Suppressor macrophage (primary cell): Measurements from ENCODE around the gene SLC5A5.

Experiments
- DNase-seq, 4 experiments: peaks; one replicate each; pipeline ENCODE4 v3.0.0-alpha.2; 2020 to 2022
- total RNA-seq, 17 experiments: gene quantifications; one replicate each; lab custom pipeline; 2026; ENCODE audit warnings: mixed read lengths in 6 of 17, inconsistent platforms in 3 of 17; lab: John Stamatoyannopoulos, UW

SLC5A5 gene
- 0 to 1.5 (median 0) reads per million in 17 experiments for total RNA-seq

DNA sequence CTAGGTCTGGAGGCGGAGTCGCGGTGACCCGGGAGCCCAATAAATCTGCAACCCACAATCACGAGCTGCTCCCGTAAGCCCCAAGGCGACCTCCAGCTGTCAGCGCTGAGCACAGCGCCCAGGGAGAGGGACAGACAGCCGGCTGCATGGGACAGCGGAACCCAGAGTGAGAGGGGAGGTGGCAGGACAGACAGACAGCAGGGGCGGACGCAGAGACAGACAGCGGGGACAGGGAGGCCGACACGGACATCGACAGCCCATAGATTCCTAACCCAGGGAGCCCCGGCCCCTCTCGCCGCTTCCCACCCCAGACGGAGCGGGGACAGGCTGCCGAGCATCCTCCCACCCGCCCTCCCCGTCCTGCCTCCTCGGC is at the start of gene SLC5A5:
Gene SLC5A5 (plus strand): TSS at position 68 of the 373 bp plus-strand sequence. CDS start 375 bp downstream, outside the sequence.
- DNase-seq: peak in 2 of 4 experiments; percentile 19 to 29

DNA sequence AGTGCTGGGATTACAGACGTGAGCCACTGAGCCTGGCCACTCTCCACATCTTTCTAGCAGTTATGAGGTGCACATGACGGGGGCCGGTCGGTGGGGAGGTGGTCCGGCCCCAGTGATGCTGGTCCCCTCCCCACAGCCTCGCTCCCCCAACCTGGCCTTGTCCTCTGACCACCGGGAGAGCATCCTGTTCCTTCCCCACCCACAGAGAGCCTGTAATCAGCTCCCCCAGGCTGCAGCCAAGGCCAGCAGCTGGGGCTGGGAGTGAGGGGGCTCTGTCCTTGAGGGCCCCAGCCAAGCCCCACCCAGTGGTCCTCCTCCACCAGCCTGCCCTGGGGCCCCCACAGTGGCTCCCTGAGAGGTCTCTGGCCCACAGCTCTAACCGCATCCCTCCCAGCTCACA is 47.4 kb upstream of the SLC5A5 start:
- DNase-seq: no peak

DNA sequence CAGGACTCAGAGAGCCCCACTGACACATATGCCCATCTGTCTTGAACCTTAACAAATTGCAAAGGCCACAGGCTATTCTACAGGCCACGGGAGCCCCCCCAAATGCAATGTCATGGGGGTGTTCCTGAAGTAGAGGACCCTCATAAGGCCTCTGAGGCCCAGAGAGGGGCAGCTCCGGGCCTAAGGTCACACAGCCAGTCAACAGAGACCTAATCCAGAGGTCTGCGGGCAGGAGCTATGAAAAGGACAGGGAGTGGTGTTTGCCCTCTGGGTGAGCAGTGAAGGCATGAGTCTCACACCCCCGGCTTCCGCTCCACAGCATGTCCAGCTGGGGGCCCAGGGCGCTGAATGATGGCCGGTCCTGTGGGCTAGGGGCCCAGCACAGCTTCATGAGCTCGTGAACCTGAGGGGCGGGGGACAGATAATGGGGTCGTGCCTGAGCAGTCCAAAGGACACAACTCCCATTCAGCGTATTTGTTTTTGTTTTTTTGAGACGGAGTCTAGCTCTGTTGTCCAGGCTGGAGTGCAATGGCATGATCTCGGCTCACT is 45.2 kb upstream of the SLC5A5 start:
- DNase-seq: no peak

DNA sequence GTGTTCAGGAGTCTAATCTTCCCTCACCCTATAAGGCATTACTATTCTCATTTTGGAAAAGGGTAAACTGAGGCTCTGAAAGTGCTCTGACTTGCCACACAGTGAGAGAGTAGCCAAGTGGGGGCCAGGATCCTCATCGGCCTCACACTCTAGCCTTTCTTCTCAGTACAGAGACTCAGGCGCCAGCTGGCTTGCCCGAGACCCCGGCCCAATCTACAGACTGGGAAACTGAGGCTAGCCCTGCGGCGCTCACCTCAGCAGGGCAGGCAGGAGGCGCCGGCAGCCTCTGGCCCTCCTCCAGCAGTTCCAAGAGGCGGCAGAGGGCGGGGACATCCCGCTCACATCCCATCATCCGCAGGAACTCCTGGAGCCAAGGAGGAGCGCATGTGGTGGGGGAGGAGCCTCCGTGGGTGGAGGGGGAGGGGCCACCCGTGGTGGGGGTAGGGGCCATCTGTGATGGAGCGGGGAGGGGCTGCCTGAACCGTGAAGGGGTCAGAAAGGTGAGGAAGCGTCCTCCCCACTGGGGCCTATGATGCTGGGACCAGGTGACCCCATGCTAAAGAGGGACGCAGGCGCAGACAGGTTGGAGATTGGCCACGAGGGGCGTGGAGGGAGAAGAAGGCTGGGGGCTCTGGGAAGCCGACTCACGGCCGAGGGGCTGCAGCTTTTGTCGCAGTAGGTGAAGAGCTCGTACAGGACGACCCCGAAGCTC is 41.7 kb upstream of the SLC5A5 start:
- DNase-seq: no peak

DNA sequence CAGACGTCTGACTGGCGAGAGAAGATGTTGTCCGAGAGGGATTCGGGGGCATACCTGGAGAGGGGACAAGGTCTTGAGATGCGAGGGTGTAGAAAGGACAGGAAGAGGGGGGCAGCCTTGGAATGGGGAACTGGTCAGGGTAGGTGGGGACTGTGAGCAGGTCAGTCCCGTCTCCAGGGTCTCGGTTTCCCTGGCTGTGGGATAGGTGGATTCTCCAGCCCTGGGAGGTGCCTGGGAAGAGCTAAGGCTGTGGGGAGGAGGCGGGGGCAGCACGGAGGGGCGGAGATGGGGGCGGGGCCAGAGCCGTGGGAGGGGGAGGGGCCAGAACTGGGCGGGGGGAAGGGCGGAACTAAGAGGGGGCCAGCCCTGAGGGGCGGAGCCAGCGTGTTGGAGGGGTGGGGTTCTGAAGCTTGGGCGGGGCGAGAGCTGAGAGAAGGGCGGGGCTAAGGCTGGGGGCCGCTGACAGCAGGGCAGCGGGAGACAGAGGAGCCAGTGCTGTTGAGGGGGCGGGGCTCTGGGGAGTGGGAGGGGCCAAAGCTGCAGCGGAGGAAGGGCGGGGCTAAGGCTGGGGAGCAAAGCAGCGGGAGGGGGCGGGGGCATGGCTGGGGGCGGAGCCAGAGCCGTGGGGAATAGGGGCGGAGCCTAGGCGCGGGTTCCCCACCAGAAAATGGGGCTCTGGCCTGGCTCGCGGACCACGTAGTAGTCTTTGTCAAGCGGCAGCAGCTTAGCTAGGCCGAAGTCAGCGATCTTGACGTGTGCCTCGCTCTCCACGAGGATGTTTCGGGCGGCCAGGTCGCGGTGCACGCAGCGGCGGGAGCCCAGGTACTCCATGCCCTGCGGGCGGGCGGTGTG is 41.0 kb upstream of the SLC5A5 start:
- no peak for DNase-seq

- DNase-seq: no peak
Observed at GRCh38 chr19:17831419-17831888, 40.3 kb upstream of the SLC5A5 start.

GRCh38 chr19:17832443-17833208 is 39.1 kb upstream of the SLC5A5 start:
- DNase-seq: no peak

DNA sequence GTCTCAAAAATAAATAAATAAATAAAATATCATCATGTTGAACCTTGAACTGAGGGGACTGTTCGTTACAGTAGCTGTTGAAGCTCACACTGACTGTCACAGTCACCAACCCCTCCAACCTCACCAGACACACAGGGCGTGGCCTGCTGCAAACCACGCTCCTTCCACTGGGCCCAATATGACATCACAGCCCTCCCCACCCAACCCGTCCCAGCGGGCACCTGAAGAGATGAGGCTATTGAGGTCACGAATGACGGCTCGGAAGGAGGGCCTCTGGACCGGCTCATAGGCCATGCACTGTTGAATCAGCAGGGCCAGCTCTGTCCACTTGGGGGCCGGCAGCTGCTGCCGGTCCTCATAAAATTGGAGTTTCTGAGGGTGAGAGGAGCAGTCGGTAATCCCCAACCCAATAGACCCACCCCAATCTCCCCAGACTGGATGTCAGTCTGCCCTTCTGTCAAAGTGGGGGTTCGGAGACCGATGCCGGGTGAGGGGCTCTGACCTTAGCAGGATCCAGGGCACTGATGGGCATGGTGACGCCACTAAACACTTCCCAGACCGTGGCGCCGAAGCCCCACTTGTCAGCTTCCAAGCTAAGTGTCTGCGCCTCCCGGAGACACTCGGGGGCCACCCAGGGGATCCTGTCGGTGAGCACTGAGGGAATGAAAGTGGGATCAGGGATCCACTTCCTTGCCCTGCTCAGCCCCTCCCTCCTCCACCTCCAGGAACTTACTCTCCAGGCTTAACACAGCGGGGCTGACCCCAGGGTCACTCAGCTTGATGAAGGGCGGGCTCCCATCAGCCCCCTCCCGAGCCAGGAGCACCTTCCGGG is 37.2 kb upstream of the SLC5A5 start:
- no peak for DNase-seq

DNA sequence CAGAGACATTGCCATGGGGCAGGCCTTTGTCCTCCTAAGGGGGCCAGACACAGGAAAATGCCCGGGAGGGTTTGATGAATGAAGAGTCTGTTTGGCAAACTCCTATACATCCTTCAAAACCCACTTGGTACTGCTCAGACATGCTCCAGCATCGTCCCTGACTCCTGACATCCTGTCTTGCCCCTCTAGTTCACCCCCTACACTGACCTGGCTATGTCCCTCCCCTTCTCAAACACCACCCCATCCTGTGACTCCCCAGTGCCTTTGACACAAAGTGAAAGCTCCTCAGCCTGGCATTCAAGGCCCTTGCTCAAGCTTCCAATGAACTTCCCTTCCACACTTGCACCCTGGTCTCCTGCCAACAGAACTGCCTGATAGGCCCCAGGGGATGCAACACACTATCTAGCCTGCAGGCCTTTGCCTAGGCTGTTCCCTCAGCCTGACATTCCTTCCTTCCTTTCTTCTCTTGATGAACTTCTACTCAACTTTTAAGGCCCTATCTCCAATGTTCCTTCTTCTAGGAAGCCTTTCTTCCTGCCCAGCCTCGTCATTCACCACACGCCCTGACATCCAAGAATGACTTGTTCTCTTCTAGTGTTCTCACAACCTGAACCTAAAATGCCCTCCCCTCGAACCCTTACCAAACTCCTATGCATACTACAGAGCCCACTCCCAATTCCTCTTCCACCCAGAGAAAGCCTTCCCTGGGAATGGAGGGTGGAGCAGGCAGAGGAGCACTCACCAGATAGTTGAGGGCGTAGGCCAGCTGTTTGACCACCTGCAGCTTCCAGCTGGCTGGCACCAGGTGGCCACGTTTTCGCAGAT is 36.4 kb upstream of the SLC5A5 start:
- DNase-seq: no peak

- DNase-seq: no peak
Observed at GRCh38 chr19:17836530-17836929, 35.2 kb upstream of the SLC5A5 start.

DNA sequence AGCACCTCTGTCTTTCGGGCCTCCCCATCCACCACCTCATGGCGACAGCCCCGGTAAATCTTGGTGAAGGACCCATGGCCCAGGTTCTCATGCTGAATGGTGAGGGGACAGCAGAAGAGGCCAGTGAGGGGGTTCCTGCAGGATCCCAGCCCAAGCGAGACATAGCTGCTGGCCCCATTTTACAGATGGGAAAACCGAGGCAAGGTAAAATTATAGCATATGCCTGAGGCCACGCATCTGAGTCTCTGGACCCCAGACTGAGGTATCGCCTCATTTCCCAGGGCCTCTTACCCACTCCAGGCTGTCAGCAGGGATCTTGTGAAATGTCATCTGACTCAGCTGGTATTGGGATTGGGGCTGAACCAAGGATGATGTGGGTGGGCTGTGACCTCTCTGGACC is 33.8 kb upstream of the SLC5A5 start:
- peak in 2 of 4 experiments; percentile 31 to 35 for DNase-seq

DNA sequence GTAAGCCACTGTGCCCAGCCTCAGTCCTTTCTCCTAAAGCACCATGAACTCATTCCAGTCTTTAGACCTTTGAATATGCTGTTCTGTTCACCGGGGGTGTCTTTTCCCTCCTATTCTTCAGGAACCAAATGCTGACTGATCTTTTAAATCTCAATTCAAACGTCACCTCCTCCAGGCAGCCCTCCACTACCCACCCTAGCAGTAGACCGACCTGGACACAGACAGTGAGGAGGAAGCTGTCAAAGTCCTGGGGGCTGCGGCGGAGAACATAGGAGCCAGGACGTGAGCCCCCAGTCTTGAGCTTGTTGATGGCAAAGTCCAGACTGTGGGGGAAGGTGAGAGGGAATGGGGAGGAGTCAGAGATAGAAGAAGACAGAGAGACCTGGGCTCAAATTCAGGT is 31.7 kb upstream of the SLC5A5 start:
- no peak for DNase-seq

DNA sequence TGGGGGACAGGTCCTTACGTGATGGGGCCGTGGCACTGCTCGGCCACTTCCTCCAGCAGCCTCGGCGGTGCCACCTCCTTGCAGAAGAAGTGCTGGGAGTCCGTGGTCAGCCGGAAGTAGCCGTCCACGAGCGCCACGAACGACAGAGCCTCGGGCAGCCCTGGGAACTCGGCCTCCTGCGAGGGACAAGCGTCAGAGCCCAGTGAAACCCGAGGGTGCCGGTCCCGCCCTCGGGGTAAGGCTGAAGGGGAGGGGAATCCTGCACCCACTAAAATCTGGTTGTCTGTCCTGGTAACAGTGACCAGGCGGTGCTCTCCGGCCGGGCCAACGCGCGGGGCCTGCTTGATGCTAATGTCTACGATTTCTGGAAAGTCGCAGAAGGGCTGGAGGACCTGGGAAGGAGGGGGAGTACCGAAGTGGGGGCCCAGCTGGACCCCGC is 30.4 kb upstream of the SLC5A5 start:
- no peak for DNase-seq

- DNase-seq: no peak
Observed at GRCh38 chr19:17841810-17842662, 29.7 kb upstream of the SLC5A5 start.

DNA sequence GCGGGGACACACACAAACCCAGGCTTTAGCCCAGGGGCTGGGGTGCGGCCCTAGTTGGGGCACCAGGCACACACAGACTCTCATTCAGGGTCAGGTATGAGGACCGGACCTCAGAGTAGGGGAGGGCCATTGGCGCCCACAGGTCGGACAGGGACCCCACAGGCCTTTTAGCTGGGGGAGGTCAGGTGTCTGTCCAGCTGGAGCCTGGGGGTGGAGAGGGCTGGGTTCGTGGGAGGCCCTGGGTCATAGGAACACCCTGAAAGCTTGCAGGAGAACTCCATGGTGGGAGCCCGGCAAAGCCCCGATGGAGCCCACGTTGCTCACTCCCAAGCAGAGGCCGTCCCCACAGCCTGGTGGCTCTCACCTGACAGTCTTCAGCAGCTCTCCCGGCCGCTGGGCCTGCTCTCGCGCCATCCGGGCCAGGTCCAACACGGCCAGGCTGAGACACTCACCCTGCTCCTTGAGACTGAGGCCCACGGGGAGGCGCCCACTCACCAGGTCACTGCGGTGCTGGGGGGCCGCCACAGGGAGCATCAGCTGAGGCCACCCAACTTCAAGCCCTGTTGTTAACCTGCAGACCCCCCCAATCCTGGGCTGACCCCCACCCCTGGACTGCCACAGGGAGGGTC is 29.0 kb upstream of the SLC5A5 start:
- no peak for DNase-seq

GRCh38 chr19:17843292-17843827 is 28.4 kb upstream of the SLC5A5 start:
- DNase-seq: peak in 3 of 4 experiments; percentile 30 to 52 (median 45)

GRCh38 chr19:17843908-17844490 is 27.7 kb upstream of the SLC5A5 start:
- DNase-seq: no peak

DNA sequence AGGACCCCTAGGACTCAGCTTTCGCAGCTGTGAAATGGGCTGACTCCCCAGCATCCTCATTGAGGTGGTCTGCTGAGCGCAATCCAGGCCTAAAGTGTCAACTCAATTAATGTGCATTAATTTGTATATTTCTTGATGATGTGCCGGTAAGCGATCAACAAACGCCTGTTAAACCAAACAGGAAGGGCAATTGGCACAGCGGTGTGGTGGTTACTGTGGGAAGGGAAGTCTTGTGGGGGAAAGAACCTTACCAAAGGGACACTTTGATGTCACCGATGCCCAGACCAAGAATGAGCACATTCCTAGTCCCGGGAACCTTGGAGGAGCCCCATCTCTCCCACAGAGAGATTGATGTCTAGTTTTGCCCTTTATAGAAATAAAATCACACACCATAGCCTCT is 25.6 kb upstream of the SLC5A5 start:
- no peak for DNase-seq
